Esophagus squamous epithelium (tissue), 5 donors: ENCODE measurements around the gene TNFRSF4. TPM values are rescaled to one million over a fixed set of nuclear protein-coding genes. Genes with fewer than 3 reads are reported as not detected.
A peak's percentile ranks its signal among the peaks of the same experiment; 100 is the strongest.

Experiments
- DNase-seq: peaks from one replicate; lab custom pipeline; 2025; lab: John Stamatoyannopoulos, UW
- H3K27ac ChIP-seq, 4 donors: fragments of 200-600 bp; sonication (generic); one replicate each; pipeline ENCODE4 v1.5.1; 2016 to 2019; ENCODE audit warnings: mild to moderate bottlenecking in 1 of 4
- H3K27me3 ChIP-seq, 4 donors: fragments of 200-600 bp; sonication (generic); 1 replicate in 3 of 4; 2 replicates in 1 of 4; pipeline versions ENCODE4 v1.5.1 to v1.6.0; 2017 to 2021; ENCODE audit warnings: antibody characterized with exemption in 1 of 4
- H3K36me3 ChIP-seq, 3 donors: fragments of 200-600 bp; sonication (generic); one replicate each; pipeline ENCODE4 v1.5.1; 2016 to 2019
- H3K4me1 ChIP-seq, 3 donors: fragments of 200-600 bp; sonication (generic); one replicate each; pipeline ENCODE4 v1.5.1; 2017 to 2019
- H3K4me3 ChIP-seq, 4 donors: fragments of 200-600 bp; sonication (generic); 1 replicate in 3 of 4; 2 replicates in 1 of 4; pipeline ENCODE4 v1.5.1; 2016 to 2019; ENCODE audit warnings: mild to moderate bottlenecking in 2 of 4, moderate library complexity in 1 of 4
- H3K9me3 ChIP-seq, 3 donors: fragments of 200-600 bp; sonication (generic); one replicate each; pipeline ENCODE4 v1.5.1; 2016 to 2019
- POLR2A ChIP-seq, 4 donors: fragments of 450-650 bp; IDR thresholded peaks; one replicate each; pipeline ENCODE4 v1.6.1; 2017; ENCODE audit warnings: antibody characterized with exemption in 4 of 4, mild to moderate bottlenecking in 4 of 4, moderate library complexity in 3 of 4
- WGBS, 2 donors: methylation state at CpG; one replicate each; pipeline ENCODE4 v1.1.5; 2018; 5-methylcytosine and 5-hydroxymethylcytosine counted together
- intact Hi-C: fragments of 100-400 bp; cut with DNase I; formaldehyde crosslinking; loops from one replicate; pipeline ENCODE4 v1.15.0; 2022
- total RNA-seq, 4 donors: library from RNA; depleted of rRNA; stranded (reverse); fragments of >200 nt; gene quantifications; one replicate each; pipeline ENCODE4 v1.1.0, GENCODE V29; 2016
- TF ChIP-seq, protein P1 (sequence below), 6 experiments: fragments of 450-650 bp in 4 of 6; fragments of 200-600 bp in 2 of 6; sonication (generic) in 2 of 6; IDR thresholded peaks; one replicate each; pipeline ENCODE4 v1.5.1; 2016 to 2019; ENCODE audit warnings: antibody characterized with exemption in 6 of 6, mild to moderate bottlenecking in 4 of 6, moderate library complexity in 4 of 6
- donor health status: DM: yes; HTN: yes; CAD: no.

The TNFRSF4 gene
- total RNA-seq, 4 donors from 2014 or later, result 0.40 to 1.3 (median 0.57) TPM; not detected in 1

DNA sequence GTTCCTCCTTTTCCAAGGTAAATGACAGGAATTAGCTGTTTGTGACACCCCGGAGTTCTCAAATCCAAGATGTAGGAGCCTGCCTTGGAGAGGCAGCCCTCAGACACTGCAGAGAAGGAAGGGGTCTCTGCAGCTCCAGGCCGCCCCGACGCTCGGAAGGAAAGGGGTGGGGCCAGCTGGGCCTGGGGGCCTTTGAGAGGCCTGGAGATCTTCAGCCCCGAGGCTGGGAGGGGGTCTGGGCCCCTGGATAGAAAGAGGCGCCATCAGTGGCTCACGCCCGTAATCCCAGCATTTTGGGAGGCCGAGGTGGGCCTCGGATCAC is 6.4 kb downstream of the TNFRSF4 start:
- no peaks in the 10 kb centered on the region for H3K36me3 ChIP-seq
- no peaks in the 10 kb centered on the region for H3K9me3 ChIP-seq
- peak overlapping the region in 1 of 4 donors; percentile 82 for H3K27ac ChIP-seq
- WGBS, 2 donors, result 60 to 87% methylated on average over 1 to 3 of the region's 11 CpGs
- peak overlapping the region in 1 of 4 donors; percentile 57 for H3K4me3 ChIP-seq
- TF ChIP-seq POLR2A (IDR thresholded peaks at IDR 0.05), result no peak
- TF ChIP-seq, protein P1, sequence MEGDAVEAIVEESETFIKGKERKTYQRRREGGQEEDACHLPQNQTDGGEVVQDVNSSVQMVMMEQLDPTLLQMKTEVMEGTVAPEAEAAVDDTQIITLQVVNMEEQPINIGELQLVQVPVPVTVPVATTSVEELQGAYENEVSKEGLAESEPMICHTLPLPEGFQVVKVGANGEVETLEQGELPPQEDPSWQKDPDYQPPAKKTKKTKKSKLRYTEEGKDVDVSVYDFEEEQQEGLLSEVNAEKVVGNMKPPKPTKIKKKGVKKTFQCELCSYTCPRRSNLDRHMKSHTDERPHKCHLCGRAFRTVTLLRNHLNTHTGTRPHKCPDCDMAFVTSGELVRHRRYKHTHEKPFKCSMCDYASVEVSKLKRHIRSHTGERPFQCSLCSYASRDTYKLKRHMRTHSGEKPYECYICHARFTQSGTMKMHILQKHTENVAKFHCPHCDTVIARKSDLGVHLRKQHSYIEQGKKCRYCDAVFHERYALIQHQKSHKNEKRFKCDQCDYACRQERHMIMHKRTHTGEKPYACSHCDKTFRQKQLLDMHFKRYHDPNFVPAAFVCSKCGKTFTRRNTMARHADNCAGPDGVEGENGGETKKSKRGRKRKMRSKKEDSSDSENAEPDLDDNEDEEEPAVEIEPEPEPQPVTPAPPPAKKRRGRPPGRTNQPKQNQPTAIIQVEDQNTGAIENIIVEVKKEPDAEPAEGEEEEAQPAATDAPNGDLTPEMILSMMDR (IDR thresholded peaks at IDR 0.05), result no peak
- DNase-seq, result no peak
- peaks cover 26 to 67% (median 34%) of the 10 kb centered on the region in 3 donors for H3K4me1 ChIP-seq
- intact Hi-C loops, result no loop called here
- H3K27me3 ChIP-seq, result peaks cover 0 to 80% (median 0%) of the 10 kb centered on the region in 4 donors

DNA sequence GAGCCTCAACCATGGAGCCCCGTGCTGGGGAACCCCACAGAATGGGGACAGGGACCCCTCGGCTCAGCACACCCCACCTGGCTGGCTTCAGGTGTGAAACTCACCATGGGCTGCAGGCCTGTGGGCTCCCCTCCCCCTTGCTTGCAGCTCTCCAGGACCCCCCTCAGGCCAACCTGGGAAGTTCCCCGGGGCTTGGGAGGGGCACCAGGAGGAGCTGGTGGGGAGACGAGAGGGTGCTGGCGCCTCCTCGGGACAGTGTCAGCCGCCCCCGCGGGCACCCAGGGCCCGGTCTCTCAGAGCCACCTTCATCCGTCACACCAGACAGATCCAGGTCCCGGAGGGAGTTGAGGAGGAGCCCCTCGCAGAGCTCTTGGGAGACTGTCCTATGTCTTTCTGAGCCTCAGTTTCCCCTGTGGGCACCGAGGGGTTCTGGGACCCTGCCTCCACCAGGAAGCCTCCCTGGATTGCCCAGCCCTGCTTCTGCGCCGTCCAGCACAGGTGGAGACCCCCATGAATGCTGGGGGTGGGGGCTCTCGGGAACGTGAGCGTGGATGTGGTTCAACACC is 6.9 kb downstream of the TNFRSF4 start:
- Histone ChIP-seq H3K27me3 (peaks cover 0 to 80% (median 0%) of the 10 kb centered on the region in 4 donors), H3K4me1 (peaks cover 26 to 62% (median 34%) of the 10 kb centered on the region in 3 donors), H3K4me3 (peak overlapping the region in 1 of 4 donors; percentile 61), H3K36me3 (no peaks in the 10 kb centered on the region), H3K9me3 (no peaks in the 10 kb centered on the region), H3K27ac (peak overlapping the region in 1 of 4 donors; percentile 1)
- DNase-seq, result no peak
- intact Hi-C loops, result no loop called here
- TF ChIP-seq, protein P1 (IDR thresholded peaks at IDR 0.05), result no peak
- no peak for TF ChIP-seq POLR2A (IDR thresholded peaks at IDR 0.05)
- 30% methylated on average over 2 of the region's 19 CpGs; no CpG with 5 or more reads in 1 of the 2 donors for WGBS, 2 donors

DNA sequence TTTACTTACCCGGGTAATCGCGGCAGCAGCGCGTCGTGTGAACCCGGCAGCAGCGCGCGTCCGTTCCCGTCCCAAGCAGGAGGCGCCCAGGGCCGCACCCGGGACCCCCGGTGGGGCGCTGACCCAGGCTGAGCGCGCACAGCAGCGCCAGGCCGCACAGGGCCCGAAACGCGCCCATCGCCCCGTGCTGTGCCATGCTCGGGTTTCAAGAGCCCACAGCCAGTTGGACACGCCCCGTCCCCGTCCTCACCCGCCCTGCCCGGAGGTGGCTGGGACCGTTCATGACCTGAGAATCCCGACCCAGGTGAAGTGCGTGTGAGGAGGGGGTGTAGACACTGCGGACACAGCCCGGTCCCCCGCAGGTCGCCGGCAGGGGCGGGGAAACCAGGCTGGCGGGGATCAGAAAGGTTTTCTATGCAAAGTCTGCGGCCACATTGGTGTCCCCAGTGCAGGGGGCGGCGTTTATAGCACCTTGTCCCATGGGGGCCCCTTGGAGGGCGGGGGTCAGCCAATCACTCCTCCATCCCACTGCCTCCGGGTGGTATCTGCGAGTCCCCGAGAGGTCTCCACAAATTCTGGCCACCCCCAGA is 7.5 kb downstream of the TNFRSF4 start, which contains the start of gene TNFRSF18:
Gene TNFRSF18 (minus strand): TSS at position 217 of the 590 bp plus-strand sequence. CDS start 21 bp downstream, at position 196.
- intact Hi-C loops, result no loop called here
- DNase-seq, result no peak
- TF ChIP-seq, protein P1 (IDR thresholded peaks at IDR 0.05), result no peak
- no peak for TF ChIP-seq POLR2A (IDR thresholded peaks at IDR 0.05)
- 0 to 25% methylated on average over 4 to 5 of the region's 49 CpGs for WGBS, 2 donors
- Histone ChIP-seq H3K4me3 (peak within 1 kb of the TSS; percentile 17 to 61 (median 30)), H3K9me3 (no peaks in the 10 kb centered on the region), H3K36me3 (no peaks in the 10 kb centered on the region), H3K27me3 (peaks cover 0 to 82% (median 0%) of the 10 kb centered on the region in 4 donors), H3K4me1 (peaks cover 26 to 59% (median 34%) of the 10 kb centered on the region in 3 donors), H3K27ac (peak within 1 kb of the TSS in 2 of 4 donors; percentile 1 to 18)

DNA sequence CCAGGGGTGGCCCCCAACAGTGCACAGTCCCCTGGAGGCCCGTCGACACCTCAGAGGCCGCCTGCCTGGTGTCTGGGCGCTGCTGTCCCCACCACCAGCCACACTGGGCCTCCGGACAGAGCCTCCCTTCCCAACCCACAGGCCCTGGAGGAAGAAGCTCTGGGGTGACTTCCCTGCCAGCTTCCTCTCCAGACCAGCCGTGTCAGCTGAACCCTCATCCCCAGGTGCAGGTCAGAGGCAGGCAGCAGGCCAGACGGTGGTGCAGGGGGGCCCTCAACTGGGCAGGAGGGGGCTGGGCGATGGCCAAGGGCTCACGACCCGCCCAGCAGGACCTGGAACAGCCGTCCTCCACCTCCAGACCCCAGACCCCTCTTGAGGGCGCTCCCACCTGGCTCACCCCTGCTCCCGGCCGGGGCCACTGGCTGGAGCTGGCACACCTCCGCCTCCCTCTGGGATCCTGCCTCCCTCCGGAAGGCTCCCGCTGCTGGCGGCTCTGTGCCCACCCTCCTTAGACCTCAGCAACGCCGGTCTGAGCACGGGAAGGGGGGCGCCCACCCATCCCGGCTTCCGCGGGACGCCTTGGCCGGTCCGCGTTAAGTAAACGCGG is 8.1 kb downstream of the TNFRSF4 start:
- intact Hi-C loops, result no loop called here

More for the DNA sequence above, 8.1 kb downstream of the TNFRSF4 start:
- Histone ChIP-seq H3K36me3 (no peaks in the 10 kb centered on the region), H3K4me1 (peaks cover 32 to 64% (median 35%) of the 10 kb centered on the region in 3 donors), H3K9me3 (no peaks in the 10 kb centered on the region), H3K4me3 (peak overlapping the region; percentile 17 to 61 (median 30)), H3K27ac (peak overlapping the region in 2 of 4 donors; percentile 1 to 18), H3K27me3 (peaks cover 0 to 88% (median under 1%) of the 10 kb centered on the region in 4 donors)
- TF ChIP-seq POLR2A (IDR thresholded peaks at IDR 0.05), result no peak
- TF ChIP-seq, protein P1 (IDR thresholded peaks at IDR 0.05), result no peak
- no peak for DNase-seq
- WGBS, 2 donors, result 18% methylated on average over 5 of the region's 31 CpGs; no CpG with 5 or more reads in 1 of the 2 donors
